HG02642 (cell line): Measurements from ENCODE around the gene NXF2B.
"Not testable (repeated sequence)": the region's sequence is repeated elsewhere in the genome, so short reads cannot be mapped to it uniquely, and the experiment has no call there.

ENCODE experiments used
- ATAC-seq: cut with Tn5 transposase; IDR thresholded peaks from one replicate; pipeline ENCODE4 v1.9.1; 2021; ENCODE audit warnings: mild to moderate bottlenecking; ENCODE audit not compliant: unreplicated experiment, poor library complexity

The NXF2B gene

GRCh38 chrX:102439908-102440307, at the start of gene NXF2B:
Gene NXF2B, minus strand, starts transcription at chrX:102440008. Its CDS starts 59,972 bp downstream, at chrX:102380036.
- ATAC-seq, result not testable (repeated sequence)

GRCh38 chrX:102478765-102479164, 39.0 kb upstream of the NXF2B start:
- not testable (repeated sequence) for ATAC-seq

GRCh38 chrX:102471762-102472220, 32.0 kb upstream of the NXF2B start, which contains the start of gene TCP11X2:
Gene TCP11X2, minus strand, starts transcription at chrX:102471812.
- ATAC-seq, result not testable (repeated sequence)

- not testable (repeated sequence) for ATAC-seq
These were observed 30.4 kb upstream of the NXF2B start for GRCh38 chrX:102470215-102470614.

GRCh38 chrX:102458615-102459014, 18.8 kb upstream of the NXF2B start:
- not testable (repeated sequence) for ATAC-seq

GRCh38 chrX:102414493-102414892, 25.3 kb downstream of the NXF2B start:
- not testable (repeated sequence) for ATAC-seq

GRCh38 chrX:102345916-102346315, 93.9 kb downstream of the NXF2B start:
- peak; percentile 57 for ATAC-seq

- ATAC-seq, result no peak
These were observed 97.9 kb downstream of the NXF2B start for GRCh38 chrX:102341867-102342266.

- ATAC-seq, result no peak
These were observed 100.2 kb downstream of the NXF2B start for GRCh38 chrX:102339312-102340298.

GRCh38 chrX:102338162-102338561, 101.6 kb downstream of the NXF2B start:
- ATAC-seq, result no peak
